HG03457 (cell line): ENCODE measurements around the gene CCNI2.

Experiments used
- ATAC-seq: cut with Tn5 transposase; IDR thresholded peaks from one replicate; pipeline ENCODE4 v1.9.1; 2021; ENCODE audit warnings: moderate number of reproducible peaks; ENCODE audit not compliant: unreplicated experiment

CCNI2 gene

DNA sequence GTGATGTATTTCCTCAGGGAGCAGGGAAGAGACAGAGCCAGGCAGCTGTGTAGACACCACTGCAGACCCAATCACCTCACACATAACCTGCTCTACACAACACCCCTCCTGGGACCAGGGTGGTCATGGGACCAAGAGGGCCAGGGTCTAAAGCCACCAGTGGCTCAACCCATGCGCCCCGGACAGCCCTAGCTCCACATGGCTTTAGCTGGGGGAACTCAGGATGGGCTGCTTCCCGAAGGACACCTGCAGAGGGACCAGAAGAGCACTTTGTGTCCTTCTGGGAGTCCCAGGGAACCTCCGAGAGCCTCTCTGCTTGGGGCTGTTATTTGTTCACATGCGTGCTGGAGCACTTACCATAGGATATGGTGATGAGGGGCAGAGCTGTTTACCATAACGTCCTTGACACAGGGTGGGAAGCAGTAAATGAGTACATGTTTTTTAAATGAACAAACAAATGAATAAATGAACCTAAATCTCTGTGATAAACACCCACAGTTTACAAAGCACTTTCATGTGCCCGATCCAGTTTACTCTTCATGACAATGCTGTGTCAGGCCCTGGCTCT lies 17.5 kb downstream of the CCNI2 start:
- no peak for ATAC-seq

DNA sequence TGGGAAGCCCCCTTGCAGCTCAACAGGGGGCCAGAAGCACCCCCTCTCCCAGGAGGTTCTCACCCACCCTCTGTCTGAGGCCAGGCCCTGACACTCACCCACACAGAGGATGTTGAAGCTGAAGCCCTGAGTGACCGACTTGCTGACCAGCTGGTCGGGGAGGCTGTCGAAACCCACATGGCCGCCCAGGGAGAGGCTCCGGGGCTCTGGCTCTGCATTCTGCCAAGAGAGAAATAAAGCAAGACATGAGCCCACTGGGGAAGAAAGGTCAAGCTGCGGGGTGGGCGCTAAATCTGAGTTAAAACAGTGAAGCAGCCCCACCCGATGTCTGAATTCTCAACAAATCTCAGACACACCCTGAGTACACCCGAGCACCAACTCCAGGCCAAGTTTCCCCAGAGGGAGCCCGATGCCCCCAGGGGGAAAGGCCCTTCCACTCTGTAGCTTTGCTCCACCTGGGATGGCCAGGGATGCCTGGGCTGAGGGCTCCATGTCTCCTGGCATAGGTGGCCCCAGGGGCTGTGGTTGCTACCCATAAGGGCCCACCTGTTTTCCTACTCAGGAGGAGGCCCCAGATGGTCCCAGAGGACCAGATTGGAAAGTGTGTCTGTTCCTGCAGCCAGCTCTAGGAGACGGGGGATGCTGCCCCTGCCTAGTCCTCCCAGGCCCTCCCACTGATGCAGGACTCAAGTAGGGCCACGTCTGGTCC lies 18.2 kb downstream of the CCNI2 start:
- no peak for ATAC-seq

DNA sequence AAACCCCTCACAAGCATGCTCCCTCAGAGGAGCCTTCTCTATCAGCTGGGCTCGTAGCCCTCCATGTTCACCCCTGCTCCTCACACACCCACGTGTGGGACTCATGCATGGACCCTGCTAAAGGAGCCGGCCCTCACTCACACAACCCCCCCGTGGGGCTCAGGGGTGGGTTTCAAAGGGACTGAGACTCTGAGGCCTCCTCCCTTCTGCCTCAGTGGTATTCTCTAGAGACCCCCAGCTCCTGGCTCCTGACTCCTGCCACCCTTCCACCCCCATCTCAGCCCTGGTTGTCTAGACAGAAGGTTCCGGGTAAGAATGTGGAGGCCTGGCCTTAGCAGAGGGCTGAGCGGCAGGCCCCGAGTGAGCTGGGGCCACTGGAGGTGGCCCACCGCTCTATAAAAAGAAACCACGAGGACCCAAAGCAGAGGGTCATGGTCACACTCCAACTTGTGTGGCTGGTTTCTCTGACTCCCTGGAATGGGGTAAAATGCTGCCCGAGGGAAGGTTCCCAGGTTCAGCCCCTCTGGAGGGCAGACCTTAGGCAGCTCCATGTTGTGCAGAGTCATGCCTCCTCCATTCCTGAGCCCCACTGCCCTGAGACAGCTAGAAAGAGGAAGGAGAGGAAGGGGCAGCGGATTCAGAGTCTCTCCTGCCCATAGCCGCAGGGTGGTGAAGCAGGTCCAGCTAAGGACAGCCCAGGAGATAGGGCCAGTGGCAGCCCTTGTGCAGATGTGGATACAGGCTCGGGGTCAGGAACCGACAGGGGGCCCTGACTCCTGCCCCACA lies 19.0 kb downstream of the CCNI2 start:
- no peak for ATAC-seq

DNA sequence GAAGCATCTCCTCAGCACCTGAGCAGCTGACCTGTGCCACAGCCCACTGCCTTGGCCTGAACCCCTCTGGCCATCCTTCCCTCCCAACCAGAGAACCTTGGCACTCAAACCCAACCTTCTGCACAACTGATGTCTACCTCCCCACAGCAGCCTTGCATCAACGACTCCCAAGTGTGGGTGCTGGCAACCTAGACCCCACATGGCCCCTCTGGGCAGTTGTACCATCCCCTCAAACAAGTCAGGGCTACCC lies 19.5 kb downstream of the CCNI2 start:
- ATAC-seq, result no peak

GRCh38 chr5:132767150-132767549 lies 19.9 kb downstream of the CCNI2 start:
- no peak for ATAC-seq

GRCh38 chr5:132768485-132768868 lies 21.3 kb downstream of the CCNI2 start:
- no peak for ATAC-seq

DNA sequence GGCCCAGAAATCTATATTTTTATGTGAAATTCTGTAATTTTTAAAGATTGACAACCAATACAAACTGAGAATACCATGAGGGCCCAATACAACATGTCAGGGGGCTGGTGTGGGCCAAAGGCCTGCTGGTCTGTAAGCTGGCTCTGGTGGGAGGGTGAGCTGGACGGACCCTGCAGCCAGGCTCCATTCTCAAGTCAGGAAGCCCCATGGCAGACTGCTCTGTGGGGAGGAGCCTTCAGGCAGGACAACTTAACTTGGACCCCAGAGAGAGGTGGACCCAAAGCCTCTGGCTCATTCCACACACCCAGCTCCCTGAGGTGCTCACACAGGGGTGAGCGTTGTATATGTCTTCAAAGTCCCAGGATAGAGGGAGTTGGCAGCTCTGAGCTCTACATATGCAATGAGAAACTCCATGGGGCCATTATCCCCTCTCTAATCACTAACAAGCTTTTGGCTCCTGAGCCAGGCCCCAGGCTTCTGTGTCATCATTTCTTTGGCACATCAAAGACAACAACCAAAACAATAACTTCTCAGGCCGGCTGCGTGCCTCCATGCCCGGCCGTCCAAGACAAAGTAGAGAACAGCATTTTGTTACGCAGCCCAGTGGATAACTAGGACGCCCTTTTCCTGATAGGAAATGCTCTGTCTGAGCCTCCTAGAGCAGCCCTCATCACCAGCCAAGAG lies 23.4 kb downstream of the CCNI2 start:
- no peak for ATAC-seq

DNA sequence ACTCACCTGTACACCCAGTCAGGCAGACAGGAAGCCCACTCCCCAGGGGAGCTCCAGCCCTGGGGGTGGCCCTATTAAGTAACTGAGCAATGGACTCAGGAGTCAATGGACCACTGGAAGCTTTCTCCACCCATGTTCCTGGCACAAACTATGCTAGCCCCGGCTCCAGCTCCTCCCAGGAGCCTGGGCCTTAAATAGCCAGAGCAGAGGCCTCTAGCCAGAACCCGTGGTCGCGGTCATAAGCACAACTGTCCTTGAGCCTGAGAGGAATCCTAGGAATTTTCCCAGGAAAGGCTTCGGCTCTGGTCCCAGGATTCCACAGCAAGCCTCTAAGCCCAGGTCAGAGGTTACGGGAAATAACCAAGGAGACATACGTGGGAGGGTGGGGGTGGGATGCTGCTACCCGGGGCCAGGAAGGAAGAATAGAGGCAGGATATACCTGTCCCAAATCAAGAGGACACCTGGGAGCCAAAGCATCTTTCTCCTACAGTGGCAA lies 24.3 kb downstream of the CCNI2 start:
- no peak for ATAC-seq

DNA sequence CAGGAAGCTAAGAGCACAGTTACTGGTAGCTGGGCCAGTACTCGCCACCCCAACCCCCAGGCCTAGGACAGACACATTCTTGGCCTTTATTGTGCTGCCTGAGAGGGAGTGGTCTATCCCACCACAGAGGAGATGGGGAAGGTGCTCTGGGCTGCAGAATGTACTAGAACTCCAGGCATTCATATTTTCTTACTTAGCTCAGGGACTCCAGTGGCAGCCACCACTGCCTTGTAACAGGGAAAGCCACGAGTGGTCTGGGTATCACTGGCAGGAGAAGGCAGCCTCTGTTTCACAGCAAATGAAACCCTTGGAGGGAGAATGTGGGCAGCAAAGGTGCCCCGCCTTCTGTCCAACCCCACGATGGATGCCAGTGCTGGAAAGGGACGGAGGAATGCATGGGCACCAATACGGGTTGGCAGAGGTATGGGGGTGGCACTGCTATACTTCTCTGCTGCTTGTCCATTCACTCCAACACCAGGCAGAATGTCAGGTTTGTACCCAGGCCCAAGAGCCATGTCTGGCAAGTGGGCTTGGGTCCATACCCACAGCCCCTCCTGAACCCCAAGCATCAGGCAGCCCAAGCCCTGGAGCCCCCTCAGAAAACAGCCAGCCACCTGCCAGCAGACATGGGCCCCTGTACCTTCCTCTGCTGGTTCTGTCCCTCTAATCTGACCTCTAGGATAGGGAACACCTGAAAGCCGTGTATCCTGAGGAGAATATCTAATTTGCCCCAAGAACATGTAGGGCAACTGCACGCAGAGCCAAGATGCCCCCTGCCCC lies 25.3 kb downstream of the CCNI2 start:
- ATAC-seq, result no peak

- ATAC-seq, result no peak
These were observed 25.9 kb downstream of the CCNI2 start for GRCh38 chr5:132773114-132773513.

DNA sequence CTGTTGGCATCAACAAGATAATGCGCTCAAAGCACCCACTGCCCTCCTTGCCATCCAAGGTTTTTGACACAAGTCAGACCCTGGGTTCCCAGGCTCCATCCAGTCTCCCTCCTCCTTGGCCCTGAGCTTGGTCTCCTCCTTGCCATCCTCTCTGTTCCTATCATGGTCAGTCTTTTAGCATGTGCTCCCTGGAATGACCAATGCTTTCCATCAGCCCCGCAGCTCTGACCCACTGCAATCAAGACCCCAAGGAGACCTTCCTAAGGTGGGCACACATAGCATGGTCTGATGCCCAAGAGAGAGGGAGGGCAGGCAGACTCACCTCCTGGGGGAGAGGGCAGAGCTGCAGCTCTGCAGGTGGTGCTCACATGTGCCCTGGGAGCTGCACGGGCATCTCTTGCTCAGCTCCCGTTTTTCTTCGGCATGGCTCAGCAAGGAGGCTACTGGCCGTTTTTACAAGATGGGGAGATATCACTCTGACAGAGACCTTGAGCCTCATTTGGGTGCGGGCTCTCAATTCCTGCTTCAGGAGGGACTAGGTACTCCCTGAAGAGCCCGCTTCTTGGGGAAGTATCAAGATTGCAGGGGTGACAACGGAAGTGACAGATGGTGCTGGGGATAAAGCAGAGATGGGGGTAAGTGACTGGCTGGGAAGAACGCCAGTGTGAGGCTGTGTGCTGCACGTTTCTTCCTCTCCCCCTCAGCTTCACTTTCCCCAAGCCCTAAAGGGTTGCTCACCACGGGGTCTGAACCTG lies 26.6 kb downstream of the CCNI2 start:
- no peak for ATAC-seq

GRCh38 chr5:132774406-132774805 lies 27.2 kb downstream of the CCNI2 start:
- ATAC-seq, result no peak

DNA sequence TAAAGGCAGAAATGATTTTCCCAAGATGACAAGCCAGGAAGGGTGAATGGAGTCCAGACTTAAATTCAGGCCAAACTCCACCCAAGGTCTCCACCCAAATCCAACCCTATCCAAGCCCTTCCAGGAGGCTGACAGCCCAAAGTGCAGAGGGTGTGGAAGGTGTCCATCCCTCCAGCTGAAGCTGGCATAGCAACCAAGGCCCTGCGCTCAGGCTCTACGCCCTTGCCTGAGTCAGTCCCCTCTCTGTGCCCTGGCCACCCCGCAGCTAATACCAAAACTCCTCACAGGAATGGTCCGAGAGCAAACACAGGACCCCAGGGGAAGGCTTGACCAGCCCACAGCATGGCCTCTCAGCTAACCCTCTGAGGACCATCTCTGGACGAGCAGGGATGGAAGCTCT lies 27.7 kb downstream of the CCNI2 start:
- no peak for ATAC-seq

- no peak for ATAC-seq
These were observed 28.3 kb downstream of the CCNI2 start for GRCh38 chr5:132775476-132775961.

GRCh38 chr5:132776131-132776937 lies 29.1 kb downstream of the CCNI2 start:
- no peak for ATAC-seq

DNA sequence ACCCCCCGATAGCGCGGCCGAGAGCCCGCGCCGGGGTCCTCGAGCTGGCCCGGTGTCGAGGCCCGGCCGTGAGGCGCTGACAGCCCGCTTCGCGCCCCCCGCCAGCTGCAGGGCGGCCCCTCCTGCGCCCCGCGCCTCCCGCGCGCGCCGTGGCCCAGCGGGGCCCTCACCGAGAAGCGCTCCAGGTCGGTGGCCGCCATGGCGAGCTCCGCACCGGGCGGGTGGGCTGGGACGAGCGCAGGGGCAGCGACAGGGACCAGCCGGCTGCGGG lies 29.6 kb downstream of the CCNI2 start:
- ATAC-seq, result no peak

GRCh38 chr5:132777209-132778069 lies 30.2 kb downstream of the CCNI2 start, which contains the start of gene SEPTIN8:
SEPTIN8 (minus strand) TSS chr5:132777239; CDS start chr5:132777137, 102 bp downstream.
- ATAC-seq, result no peak

DNA sequence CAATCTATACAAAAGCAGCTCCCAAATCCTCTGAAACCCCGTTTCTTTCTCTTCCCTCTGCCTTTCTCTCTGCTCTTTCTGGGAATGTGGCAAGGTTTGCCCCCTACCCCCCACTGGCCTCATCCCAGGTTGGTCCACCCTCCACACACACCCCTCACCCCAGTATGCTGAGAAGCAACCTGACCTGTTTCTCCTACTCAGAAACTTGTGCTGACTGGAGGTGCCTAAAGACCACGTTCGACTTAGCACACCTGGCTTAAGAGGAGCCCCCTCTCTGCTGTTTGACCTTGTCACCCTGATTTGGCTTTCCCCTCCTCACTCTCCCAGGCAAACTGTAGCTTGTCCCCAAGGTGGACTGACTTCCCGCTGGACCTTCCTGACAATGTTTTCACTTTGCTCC lies 30.9 kb downstream of the CCNI2 start:
- no peak for ATAC-seq
